Measurements from ENCODE around the gene XYLT1.

The XYLT1 gene

GRCh38 chr16:17414421-17414820, 56.3 kb downstream of the XYLT1 start:
- no peak for ATAC-seq
- TF ChIP-seq TCF4 (CRISPR knock-in tag; IDR thresholded peaks at IDR 0.05; ENCODE audit: borderline replicate concordance) (no peak), ZNF8 (CRISPR knock-in tag; IDR thresholded peaks at IDR 0.05) (no peak), ZFP3 (CRISPR knock-in tag; IDR thresholded peaks at IDR 0.05) (no peak), GLIS3 (CRISPR knock-in tag; IDR thresholded peaks at IDR 0.05) (no peak), SNAI2 (CRISPR knock-in tag; IDR thresholded peaks at IDR 0.05) (no peak), ESRRG (CRISPR knock-in tag; IDR thresholded peaks at IDR 0.05) (no peak), CSRNP3 (CRISPR knock-in tag; IDR thresholded peaks at IDR 0.05) (no peak), RARB (CRISPR knock-in tag; IDR thresholded peaks at IDR 0.05) (no peak), PATZ1 (CRISPR knock-in tag; IDR thresholded peaks at IDR 0.05; ENCODE audit: borderline replicate concordance) (no peak), POU6F1 (CRISPR knock-in tag; IDR thresholded peaks at IDR 0.05; ENCODE audit: borderline replicate concordance, low read depth) (no peak), ISL1 (CRISPR knock-in tag; IDR thresholded peaks at IDR 0.05) (no peak), ZNF70 (CRISPR knock-in tag; IDR thresholded peaks at IDR 0.05) (no peak), BACH2 (CRISPR knock-in tag; IDR thresholded peaks at IDR 0.05; ENCODE audit: borderline replicate concordance) (no peak), OSR1 (CRISPR knock-in tag; IDR thresholded peaks at IDR 0.05) (no peak), ZFP30 (CRISPR knock-in tag; IDR thresholded peaks at IDR 0.05) (no peak), CSDC2 (CRISPR knock-in tag; IDR thresholded peaks at IDR 0.05) (no peak), TSHZ2 (CRISPR knock-in tag; IDR thresholded peaks at IDR 0.05) (no peak), ZC3H10 (CRISPR knock-in tag; IDR thresholded peaks at IDR 0.05) (no peak)

- ATAC-seq = no peak
- TF ChIP-seq ZFP3 (CRISPR knock-in tag; IDR thresholded peaks at IDR 0.05) (no peak), ARNTL (CRISPR knock-in tag; IDR thresholded peaks at IDR 0.05; ENCODE audit: borderline replicate concordance, low read depth) (no peak), CSRNP3 (CRISPR knock-in tag; IDR thresholded peaks at IDR 0.05) (no peak), ZC3H10 (CRISPR knock-in tag; IDR thresholded peaks at IDR 0.05) (no peak), OSR1 (CRISPR knock-in tag; IDR thresholded peaks at IDR 0.05) (no peak), TCF4 (CRISPR knock-in tag; IDR thresholded peaks at IDR 0.05; ENCODE audit: borderline replicate concordance) (no peak), ZNF8 (CRISPR knock-in tag; IDR thresholded peaks at IDR 0.05) (no peak), SNAI2 (CRISPR knock-in tag; IDR thresholded peaks at IDR 0.05) (no peak), BACH2 (CRISPR knock-in tag; IDR thresholded peaks at IDR 0.05; ENCODE audit: borderline replicate concordance) (no peak), ESRRG (CRISPR knock-in tag; IDR thresholded peaks at IDR 0.05) (no peak), RARB (CRISPR knock-in tag; IDR thresholded peaks at IDR 0.05) (no peak)
These were observed 57.3 kb downstream of the XYLT1 start for GRCh38 chr16:17413508-17413907.

- no peak; the same call in 2 of the 3 replicates for ATAC-seq
- no peak for TF ChIP-seq PPARA (CRISPR knock-in tag; IDR thresholded peaks at IDR 0.05; ENCODE audit: borderline replicate concordance)
These were observed 58.0 kb downstream of the XYLT1 start for GRCh38 chr16:17412791-17413190.
